B cell (primary cell): Measurements from ENCODE around the gene DNAJC11. TPM values are rescaled to one million over a fixed set of nuclear protein-coding genes. Genes with fewer than 3 reads are reported as not detected.

Source experiments
- ATAC-seq: fragments of 200-7000 bp; cut with Tn5 transposase; one replicate; pipeline ENCODE4 v1.10.0; 2021; ENCODE audit warnings: low read depth, mild to moderate bottlenecking, moderate number of reproducible peaks, moderate library complexity
- CTCF ChIA-PET: fragments of 350-600 bp; sonication (Branson Sonifier 250); formaldehyde crosslinking; loops from one replicate; lab custom pipeline; 2021; ENCODE audit warnings: antibody characterized with exemption, inconsistent platforms; lab: Charles Lee
- POLR2A ChIA-PET: fragments of 350-600 bp; sonication (Branson Sonifier 250); formaldehyde crosslinking; loops from one replicate; lab custom pipeline; 2021; ENCODE audit warnings: antibody characterized with exemption; lab: Charles Lee
- DNase-seq: peaks from one replicate; pipeline ENCODE4 v3.0.0; 2013
- H2AFZ ChIP-seq: 2 replicates; pipeline ENCODE4 v1.6.1; 2012; ENCODE audit warnings: mild to moderate bottlenecking, low read depth, low read length; ENCODE audit not compliant: insufficient read depth, poor library complexity, severe bottlenecking
- H3K27ac ChIP-seq, 2 donors: 1 replicate in 1 of 2; 2 replicates in 1 of 2; pipeline ENCODE4 v1.5.1; 2012 to 2013; ENCODE audit warnings: low read length in 2 of 2, mild to moderate bottlenecking in 2 of 2, moderate library complexity in 1 of 2
- H3K27me3 ChIP-seq, 4 experiments: fragments of 200-600 bp in 1 of 4; sonication (generic) in 1 of 4; replicated peaks in 1 of 4; 1 replicate in 2 of 4; 2 replicates in 2 of 4; pipeline versions ENCODE4 v1.6.1 to v1.7.0; 2013 to 2016; ENCODE audit warnings: low read length in 3 of 4, mild to moderate bottlenecking in 2 of 4, mixed read lengths in 1 of 4, moderate library complexity in 1 of 4; ENCODE audit not compliant: insufficient read depth in 4 of 4, control insufficient read depth in 3 of 4; ENCODE audit errors: control extremely low read depth in 1 of 4
- H3K36me3 ChIP-seq, 2 experiments: replicated peaks in 1 of 2; 1 replicate in 1 of 2; 2 replicates in 1 of 2; pipeline versions ENCODE4 v1.6.1 to v1.7.1; 2013; ENCODE audit warnings: low read length in 1 of 2; ENCODE audit not compliant: insufficient read depth in 2 of 2, control insufficient read depth in 1 of 2; ENCODE audit errors: control extremely low read depth in 1 of 2, extremely low read depth in 1 of 2
- H3K4me1 ChIP-seq, 2 donors: fragments of 200-600 bp in 1 of 2; sonication (generic) in 1 of 2; 1 replicate in 1 of 2; 2 replicates in 1 of 2; pipeline versions ENCODE4 v1.5.1 to v1.6.1; 2013 to 2017; ENCODE audit warnings: low read length in 2 of 2; ENCODE audit not compliant: control insufficient read depth in 2 of 2, insufficient read depth in 2 of 2
- H3K4me2 ChIP-seq: replicated peaks from 2 replicates; pipeline ENCODE3; 2012; ENCODE audit warnings: mild to moderate bottlenecking, low read depth, low read length; ENCODE audit not compliant: poor library complexity, severe bottlenecking
- H3K4me3 ChIP-seq, 5 experiments: fragments of 200-600 bp in 1 of 5; sonication (generic) in 1 of 5; 1 replicate in 3 of 5; 2 replicates in 2 of 5; pipeline versions ENCODE4 v1.5.1 to v1.7.0; 2011 to 2016; ENCODE audit warnings: low read length in 4 of 5, mild to moderate bottlenecking in 4 of 5, low read depth in 2 of 5, control low read depth in 1 of 5, moderate library complexity in 1 of 5; ENCODE audit not compliant: insufficient read depth in 1 of 5; ENCODE audit errors: control extremely low read depth in 1 of 5, extremely low read depth in 1 of 5
- H3K79me2 ChIP-seq: fragments of 200-600 bp; sonication (generic); one replicate; pipeline ENCODE4 v1.6.0; 2016; ENCODE audit warnings: low read length; ENCODE audit not compliant: control insufficient read depth, insufficient read depth
- H3K9ac ChIP-seq: fragments of 200-600 bp; sonication (generic); 2 replicates; pipeline ENCODE4 v1.6.1; 2017; ENCODE audit warnings: mild to moderate bottlenecking, low read length, moderate library complexity
- H3K9me3 ChIP-seq, 3 donors: one replicate each; pipeline versions ENCODE4 v1.6.1 to v1.7.1; 2013; ENCODE audit warnings: low read length in 2 of 3; ENCODE audit not compliant: control insufficient read depth in 2 of 3, insufficient read depth in 1 of 3; ENCODE audit errors: control extremely low read depth in 1 of 3
- H4K20me1 ChIP-seq: 2 replicates; pipeline ENCODE4 v1.6.0; 2012; ENCODE audit warnings: mild to moderate bottlenecking, low read length; ENCODE audit not compliant: insufficient read depth, control insufficient read depth, poor library complexity, severe bottlenecking
- H3K27ac Mint-ChIP-seq: one replicate; pipeline ENCODE4 v1.8.0; 2021; ENCODE audit warnings: mixed read lengths
- H3K27me3 Mint-ChIP-seq: one replicate; pipeline ENCODE4 v1.8.0; 2021; ENCODE audit warnings: mixed read lengths
- H3K4me1 Mint-ChIP-seq: one replicate; pipeline ENCODE4 v1.8.0; 2021; ENCODE audit warnings: mixed read lengths
- H3K4me3 Mint-ChIP-seq: one replicate; pipeline ENCODE4 v1.8.0; 2021; ENCODE audit warnings: mixed read lengths
- H3K9me3 Mint-ChIP-seq: one replicate; pipeline ENCODE4 v1.8.0; 2022; ENCODE audit warnings: mixed read lengths; ENCODE audit not compliant: insufficient read depth
- CTCF ChIP-seq: fragments of 200-600 bp; IDR thresholded peaks from one replicate; pipeline ENCODE4 v1.8.0; 2022; ENCODE audit warnings: antibody characterized with exemption, mild to moderate bottlenecking
- EZH2 ChIP-seq: IDR thresholded peaks from 2 replicates; pipeline ENCODE4 v1.6.1; 2012; ENCODE audit warnings: borderline replicate concordance, low read depth, mild to moderate bottlenecking, moderate library complexity, low read length; ENCODE audit not compliant: insufficient read depth, poor library complexity, severe bottlenecking
- WGBS: methylation state at CpG from one replicate; pipeline ENCODE4 v1.1.5; 2013; ENCODE audit warnings: missing lambda C conversion rate; ENCODE audit not compliant: insufficient coverage; 5-methylcytosine and 5-hydroxymethylcytosine counted together
- intact Hi-C: fragments of 100-400 bp; cut with micrococcal nuclease; formaldehyde crosslinking; loops from one replicate; pipeline ENCODE4 v1.10.0; 2022
- polyA plus RNA-seq: library from polyadenylated mRNA; depleted of rRNA; stranded (reverse); fragments of >200 nt; gene quantifications from 2 replicates; pipeline ENCODE4 v1.2.3, GENCODE V29; 2012
- total RNA-seq, 2 donors: library from RNA; stranded (reverse); fragments of 120-200 nt in 1 of 2; gene quantifications; 1 replicate in 1 of 2; 2 replicates in 1 of 2; pipeline versions ENCODE4 v1.2.3 to v1.2.4, GENCODE V29; 2013 to 2022

DNAJC11 gene
- total and polyA plus RNA-seq, 2 donors (not counting 1 experiment from before 2014, with no cell fraction given), result 29.2 to 51.6 TPM

GRCh38 chr1:6660415-6661049 is 41.1 kb downstream of the DNAJC11 start:
- H3K9me3 ChIP-seq, result no peaks in the 10 kb centered on the region
- Mint-ChIP-seq H3K27me3 (no peaks in the 10 kb centered on the region), H3K9me3 (no peaks in the 10 kb centered on the region), H3K27ac (no peak overlapping the region), H3K4me3 (no peak overlapping the region), H3K4me1 (no peaks in the 10 kb centered on the region)
- H4K20me1 ChIP-seq, result peaks cover 6% of the 10 kb centered on the region
- DNase-seq (no peak), ATAC-seq (no peak)
- intact Hi-C loops, result no loop called here
- no peak for TF ChIP-seq EZH2
- no peak for TF ChIP-seq CTCF
- H3K27me3 ChIP-seq, result no peaks in the 10 kb centered on the region
- POLR2A ChIA-PET, result no interaction called here
- peaks cover 3 to 14% of the 10 kb centered on the region in 2 experiments for H3K36me3 ChIP-seq
- no peak overlapping the region for H3K27ac ChIP-seq
- H3K79me2 ChIP-seq, result peaks cover 13% of the 10 kb centered on the region
- H3K4me3 ChIP-seq, result no peak overlapping the region
- H3K4me1 ChIP-seq, result no peaks in the 10 kb centered on the region
- CTCF ChIA-PET, result no interaction called here
- 100% methylated on average over 2 of the region's 7 CpGs for WGBS
- no peak overlapping the region for H3K4me2 ChIP-seq
- H3K9ac ChIP-seq, result no peak overlapping the region
- H2AFZ ChIP-seq, result no peak overlapping the region

GRCh38 chr1:6658359-6659060 is 43.1 kb downstream of the DNAJC11 start:
- Mint-ChIP-seq H3K27me3 (no peaks in the 10 kb centered on the region), H3K9me3 (no peaks in the 10 kb centered on the region), H3K4me1 (no peaks in the 10 kb centered on the region), H3K27ac (no peak overlapping the region), H3K4me3 (no peak overlapping the region)
- 100% methylated on average over 2 of the region's 5 CpGs for WGBS
- ATAC-seq (no peak), DNase-seq (no peak)
- Histone ChIP-seq H3K4me3 (no peak overlapping the region), H3K4me2 (no peak overlapping the region), H3K9ac (no peak overlapping the region), H4K20me1 (peaks cover 6% of the 10 kb centered on the region), H2AFZ (no peak overlapping the region), H3K79me2 (peaks cover 3% of the 10 kb centered on the region), H3K27ac (no peak overlapping the region), H3K9me3 (no peaks in the 10 kb centered on the region), H3K4me1 (no peaks in the 10 kb centered on the region), H3K27me3 (no peaks in the 10 kb centered on the region), H3K36me3 (peaks cover 3 to 18% of the 10 kb centered on the region in 2 experiments)
- CTCF ChIA-PET, result no interaction called here
- TF ChIP-seq CTCF (no peak), EZH2 (no peak)
- POLR2A ChIA-PET, result no interaction called here
- intact Hi-C loops, result no loop called here
